HEK293T (cell line): ENCODE data around the gene KRT35.

ENCODE experiments used
- FOXA1 ChIP-seq: fragments of 450-650 bp; IDR thresholded peaks from 2 replicates; pipeline ENCODE4 v1.6.1; 2016; ENCODE audit warnings: mild to moderate bottlenecking
- SP1 ChIP-seq: fragments of 450-650 bp; IDR thresholded peaks from 2 replicates; pipeline ENCODE4 v1.6.1; 2017
- SUZ12 ChIP-seq: fragments of 450-650 bp; IDR thresholded peaks from 2 replicates; pipeline ENCODE4 v1.6.1; 2016; ENCODE audit warnings: mild to moderate bottlenecking

- TF ChIP-seq SUZ12 (no peak), FOXA1 (no peak), SP1 (no peak)
These were observed 13.4 kb downstream of the KRT35 start for GRCh38 chr17:41467561-41467960.
